GM21825 (cell line): ENCODE data around the gene APIP.

Experiments
- ATAC-seq: cut with Tn5 transposase; IDR thresholded peaks from one replicate; pipeline ENCODE4 v1.9.1; 2021; ENCODE audit warnings: mild to moderate bottlenecking, moderate library complexity; ENCODE audit not compliant: unreplicated experiment

APIP gene

DNA sequence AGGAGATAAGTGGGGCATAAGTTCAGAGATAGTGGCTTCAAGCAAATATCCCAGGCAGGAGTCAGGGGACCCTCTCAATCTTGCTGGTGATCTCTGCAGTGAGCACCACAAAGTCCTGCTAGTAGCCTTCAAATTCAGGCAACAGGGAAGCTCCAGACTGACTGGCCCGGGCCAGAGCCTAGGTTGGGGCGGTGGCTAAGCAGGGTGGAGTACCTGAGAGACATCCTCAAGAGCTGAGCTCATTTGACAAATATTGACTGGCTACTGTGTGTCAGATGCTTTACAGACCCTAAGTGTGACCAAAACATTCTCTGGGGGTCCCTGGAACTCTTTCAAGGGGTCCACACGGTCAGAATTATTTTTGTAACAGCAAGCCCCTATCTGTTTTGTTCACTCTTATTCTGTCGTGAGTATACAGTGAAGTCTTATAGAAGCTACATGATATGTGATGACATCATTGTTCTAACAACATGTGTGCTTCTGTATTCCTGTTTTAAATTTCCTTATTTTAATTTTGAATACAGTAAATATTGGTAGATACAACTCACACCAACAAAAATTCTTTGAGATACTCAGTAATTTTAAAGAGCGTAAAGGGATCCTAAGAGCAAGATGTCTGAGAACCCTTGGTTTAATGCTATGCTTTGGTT, 71.6 kb downstream of the APIP start:
- ATAC-seq = no peak

DNA sequence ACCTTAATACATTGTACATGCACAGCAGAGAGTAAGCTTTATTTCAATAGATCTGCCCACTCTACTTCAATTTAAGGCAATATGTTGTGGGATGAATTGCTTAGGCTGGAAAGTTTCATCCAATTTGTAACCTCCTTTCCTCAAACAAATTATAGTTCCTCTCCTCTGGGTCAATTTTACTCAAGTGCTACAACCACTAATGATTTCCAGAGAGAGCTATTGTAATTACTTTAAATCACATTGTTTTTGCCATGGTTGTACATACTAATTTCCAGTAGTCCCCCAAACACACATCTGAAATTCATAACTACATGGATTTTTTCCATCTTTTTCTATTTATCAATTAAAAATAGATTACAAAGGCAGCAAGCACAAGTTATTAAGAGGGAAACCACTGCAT, 72.9 kb downstream of the APIP start:
- no peak for ATAC-seq

DNA sequence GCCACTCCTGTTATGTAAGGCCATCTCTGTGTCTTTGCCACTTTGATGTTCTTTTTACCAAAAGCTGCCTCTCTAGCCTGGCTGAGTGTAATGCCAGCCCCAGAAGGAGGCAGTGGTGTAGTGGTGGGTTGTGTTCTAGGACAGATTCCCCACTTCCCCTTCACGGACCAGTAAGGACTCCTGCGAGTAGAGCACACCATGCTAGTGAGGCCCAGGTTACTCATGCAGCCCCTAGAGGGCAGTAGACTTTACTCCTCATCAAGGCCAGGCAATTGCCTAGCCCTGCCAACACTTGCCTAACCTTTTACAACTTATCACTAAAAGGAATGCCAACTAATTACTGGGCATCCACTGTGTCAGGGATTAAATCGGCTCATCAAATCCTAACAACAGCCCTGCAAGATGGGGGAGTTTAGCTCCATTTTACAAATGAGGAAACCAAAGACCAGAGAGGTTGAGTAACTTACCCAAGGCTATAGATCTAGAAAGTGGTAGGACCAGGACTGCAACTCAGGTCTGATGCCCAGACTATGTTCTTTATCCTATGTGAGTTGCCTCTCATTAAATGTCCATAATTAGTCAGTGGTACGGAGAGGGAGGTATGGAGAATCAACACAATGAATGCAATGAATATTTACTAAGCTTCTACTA, 75.3 kb downstream of the APIP start:
- peak; percentile 69 for ATAC-seq

DNA sequence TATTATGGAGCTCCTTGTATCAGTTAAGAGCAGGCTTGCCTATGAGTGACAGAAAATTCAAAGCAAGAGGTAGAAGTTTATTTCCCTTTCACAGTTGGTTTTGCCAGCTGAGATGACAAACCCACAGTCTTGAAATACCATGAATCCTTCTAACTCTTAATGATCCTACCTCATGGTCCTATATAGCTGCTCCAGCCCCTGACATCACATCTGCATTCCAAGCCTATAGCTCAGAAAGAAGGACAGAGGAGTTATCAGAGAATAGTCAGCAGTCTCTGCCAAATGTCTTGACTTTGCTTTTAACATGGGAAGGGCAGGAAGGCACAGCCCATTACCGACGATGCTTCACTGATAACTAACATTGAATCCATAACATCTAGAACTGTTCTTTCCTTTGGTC, 76.2 kb downstream of the APIP start:
- no peak for ATAC-seq

DNA sequence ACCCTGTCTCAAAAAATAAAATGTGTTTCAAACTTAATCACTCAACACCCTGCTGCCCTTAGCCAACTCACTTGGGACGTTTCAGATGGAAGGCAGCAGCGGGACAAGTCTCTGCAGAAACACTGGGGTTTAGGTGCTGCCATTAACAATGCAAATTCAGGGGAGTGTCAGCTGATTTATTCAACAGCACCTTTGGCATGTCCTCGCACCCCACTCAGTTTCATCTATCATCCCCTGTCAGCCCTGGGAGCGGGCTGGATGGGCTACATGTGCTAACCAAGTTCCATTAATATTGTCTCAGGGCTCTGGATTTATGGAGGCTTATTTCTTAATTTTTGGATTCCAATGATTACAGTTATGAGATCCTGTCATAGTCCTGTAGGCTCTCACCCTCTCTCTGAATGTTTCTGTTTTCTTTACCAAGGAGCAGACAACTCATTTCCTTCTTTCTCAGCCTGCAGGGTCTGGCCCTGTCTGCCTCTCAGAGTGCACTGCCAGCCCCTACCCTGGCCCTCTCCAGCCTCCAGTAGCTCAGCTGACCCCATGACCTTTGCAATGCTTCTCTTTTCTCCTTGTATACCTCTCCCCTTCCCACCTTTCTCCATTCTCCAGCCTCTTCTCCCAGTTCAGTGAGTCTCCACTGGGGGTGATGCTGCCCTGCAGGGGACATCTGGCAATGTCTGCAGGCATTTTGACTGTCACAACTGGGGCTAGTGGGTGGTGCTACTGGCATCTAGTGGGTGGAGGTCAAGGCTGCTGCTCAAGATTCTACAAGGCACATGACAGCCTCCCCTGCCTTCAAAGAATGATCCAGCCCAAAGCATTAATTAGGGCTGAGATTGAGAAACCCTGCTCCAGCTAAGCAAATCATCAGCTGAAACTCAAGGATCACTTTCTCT, 79.0 kb downstream of the APIP start:
- ATAC-seq = no peak

DNA sequence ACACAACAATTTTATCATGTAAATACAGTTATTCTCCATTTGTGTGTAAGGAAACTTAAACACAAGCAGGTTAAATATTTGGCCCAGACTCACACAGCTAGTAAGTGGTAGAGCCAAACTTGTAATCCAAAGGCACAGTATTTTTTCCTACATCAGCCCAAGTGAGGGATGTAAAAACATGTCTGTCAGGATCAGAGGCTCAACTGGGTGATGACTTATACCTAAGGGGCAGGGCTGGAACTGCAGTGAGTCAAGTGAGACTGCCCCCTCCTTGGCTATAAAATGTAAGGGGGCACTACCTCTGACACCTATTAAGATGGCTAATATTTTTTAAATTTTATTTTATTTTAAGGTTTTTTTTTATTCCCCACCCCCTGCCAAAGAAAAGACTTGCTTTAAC, 82.6 kb downstream of the APIP start:
- ATAC-seq = no peak
